Measurements from ENCODE around the gene CD200.

The CD200 gene

GRCh38 chr3:112333002-112333380, at the start of gene CD200:
TSS of gene CD200 (plus strand) at chr3:112333156. CDS start at chr3:112333213, 57 bp downstream.
- Mint-ChIP-seq H3K4me1 (peaks cover 29% of the 10 kb centered on the region), H3K4me3 (peak within 1 kb of the TSS; percentile 88 to 95 (median 93)), H3K9me3 (no peaks in the 10 kb centered on the region), H3K27ac (peak within 1 kb of the TSS; percentile 97 to 99 (median 99)), H3K27me3 (ENCODE audit: low read depth) (peaks cover 5% of the 10 kb centered on the region), H3K36me3 (ENCODE audit: low read depth) (peaks cover 19% of the 10 kb centered on the region)
- TF ChIP-seq CTCF (IDR thresholded peaks at IDR 0.05; ENCODE audit: unreplicated experiment in 3 of 3): no peak

GRCh38 chr3:112289011-112289410, 43.9 kb upstream of the CD200 start:
- Mint-ChIP-seq H3K27ac (no peak overlapping the region), H3K9me3 (peaks cover 5% of the 10 kb centered on the region), H3K36me3 (ENCODE audit: low read depth) (no peaks in the 10 kb centered on the region), H3K27me3 (ENCODE audit: low read depth) (no peaks in the 10 kb centered on the region), H3K4me1 (peaks cover 8% of the 10 kb centered on the region), H3K4me3 (no peak overlapping the region)
- no peak for TF ChIP-seq CTCF (IDR thresholded peaks at IDR 0.05; ENCODE audit: unreplicated experiment in 3 of 3)

GRCh38 chr3:112293368-112294321, 39.3 kb upstream of the CD200 start, which contains the start of gene SLC9C1:
TSS of gene SLC9C1 (minus strand) at chr3:112294216. CDS start at chr3:112286791, 7,425 bp downstream.
- Mint-ChIP-seq H3K4me1 (peaks cover 8% of the 10 kb centered on the region), H3K27me3 (ENCODE audit: low read depth) (no peaks in the 10 kb centered on the region), H3K27ac (peak within 1 kb of the TSS; percentile 68 to 92 (median 87)), H3K9me3 (peaks cover 5% of the 10 kb centered on the region), H3K36me3 (ENCODE audit: low read depth) (no peaks in the 10 kb centered on the region), H3K4me3 (peak within 1 kb of the TSS; percentile 73 to 81 (median 77))
- TF ChIP-seq CTCF (IDR thresholded peaks at IDR 0.05; ENCODE audit: unreplicated experiment in 3 of 3): peak; percentile 61 to 69 (median 61)

- Mint-ChIP-seq H3K4me1 (peaks cover 8% of the 10 kb centered on the region), H3K36me3 (ENCODE audit: low read depth) (no peaks in the 10 kb centered on the region), H3K27ac (no peak overlapping the region), H3K4me3 (no peak overlapping the region), H3K27me3 (ENCODE audit: low read depth) (no peaks in the 10 kb centered on the region), H3K9me3 (no peaks in the 10 kb centered on the region)
- TF ChIP-seq CTCF (IDR thresholded peaks at IDR 0.05; ENCODE audit: unreplicated experiment in 3 of 3): no peak
Measured at GRCh38 chr3:112297714-112298113, 35.2 kb upstream of the CD200 start.

- no peaks in the 10 kb centered on the region for H3K36me3 Mint-ChIP-seq (ENCODE audit: low read depth)
- no peak for TF ChIP-seq CTCF (IDR thresholded peaks at IDR 0.05; ENCODE audit: unreplicated experiment in 3 of 3)
- H3K4me1 Mint-ChIP-seq: peaks cover under 1% of the 10 kb centered on the region
- H3K4me3 Mint-ChIP-seq: no peak overlapping the region
- no peak overlapping the region for H3K27ac Mint-ChIP-seq
- H3K9me3 Mint-ChIP-seq: no peaks in the 10 kb centered on the region
- H3K27me3 Mint-ChIP-seq (ENCODE audit: low read depth): no peaks in the 10 kb centered on the region
Measured at GRCh38 chr3:112298781-112299180, 34.2 kb upstream of the CD200 start.

Data from nephron (organoid).